Stimulated activated CD4-positive, alpha-beta T cell treated with anti-CD3 and anti-CD28 coated beads, Interleukin-12 subunit alpha, Interleukin-12 subunit beta, amount 100 ng/mL, for 48 hours (primary cell): ENCODE measurements around the gene ODF2.
"Not testable (repeated sequence)": the region's sequence is repeated elsewhere in the genome, so short reads cannot be mapped to it uniquely, and the experiment has no call there.

Experiments used
- DNase-seq, 3 donors: peaks; one replicate each; pipeline ENCODE4 v3.0.0-alpha.2; 2020; ENCODE audit warnings: low read depth in 2 of 3, low spot score in 1 of 3

Gene ODF2

GRCh38 chr9:128423356-128423755 lies 32.5 kb upstream of the ODF2 start:
- not testable (repeated sequence) for DNase-seq

GRCh38 chr9:128424268-128424780 lies 31.5 kb upstream of the ODF2 start:
- DNase-seq: no peak

GRCh38 chr9:128428644-128429512 lies 26.9 kb upstream of the ODF2 start:
- no peak for DNase-seq

GRCh38 chr9:128429513-128430086 lies 26.2 kb upstream of the ODF2 start:
- DNase-seq: no peak

- DNase-seq: no peak
Observed at GRCh38 chr9:128431207-128431606, 24.6 kb upstream of the ODF2 start.

- no peak for DNase-seq
Observed at GRCh38 chr9:128434340-128434739, 21.5 kb upstream of the ODF2 start.

GRCh38 chr9:128435611-128436010 lies 20.2 kb upstream of the ODF2 start:
- no peak for DNase-seq

- DNase-seq: peak; percentile 76 to 87 (median 80)
Observed at GRCh38 chr9:128438343-128439109, 17.3 kb upstream of the ODF2 start.

- no peak for DNase-seq
Observed at GRCh38 chr9:128439273-128439672, 16.5 kb upstream of the ODF2 start.

GRCh38 chr9:128442150-128442549 lies 13.7 kb upstream of the ODF2 start:
- DNase-seq: no peak

GRCh38 chr9:128446505-128446904 lies 9.3 kb upstream of the ODF2 start:
- DNase-seq: not testable (repeated sequence)

- DNase-seq: no peak
Observed at GRCh38 chr9:128448746-128449145, 7.1 kb upstream of the ODF2 start.

- DNase-seq: no peak
Observed at GRCh38 chr9:128454991-128455390, 815 bp upstream of the ODF2 start.

GRCh38 chr9:128456613-128457061 lies 831 bp downstream of the ODF2 start:
- peak; percentile 40 to 70 (median 59) for DNase-seq

- DNase-seq: no peak
Observed at GRCh38 chr9:128457207-128457606, 1.4 kb downstream of the ODF2 start.

- no peak for DNase-seq
Observed at GRCh38 chr9:128459011-128459410, 3.2 kb downstream of the ODF2 start.

GRCh38 chr9:128469070-128469469 lies 13.3 kb downstream of the ODF2 start:
- no peak for DNase-seq

- no peak for DNase-seq
Observed at GRCh38 chr9:128470560-128470959, 14.8 kb downstream of the ODF2 start.

GRCh38 chr9:128473104-128473503 lies 17.3 kb downstream of the ODF2 start:
- DNase-seq: no peak

GRCh38 chr9:128475867-128476266 lies 20.1 kb downstream of the ODF2 start:
- DNase-seq: no peak

GRCh38 chr9:128479262-128479661 lies 23.5 kb downstream of the ODF2 start:
- no peak for DNase-seq

- no peak for DNase-seq
Observed at GRCh38 chr9:128481561-128481960, 25.8 kb downstream of the ODF2 start.
